HG03159 (cell line): ENCODE results near the gene TSPO2.

Source experiments
- ATAC-seq: cut with Tn5 transposase; IDR thresholded peaks from one replicate; pipeline ENCODE4 v1.9.1; 2021; ENCODE audit warnings: mild to moderate bottlenecking, moderate library complexity; ENCODE audit not compliant: unreplicated experiment

The TSPO2 gene

DNA sequence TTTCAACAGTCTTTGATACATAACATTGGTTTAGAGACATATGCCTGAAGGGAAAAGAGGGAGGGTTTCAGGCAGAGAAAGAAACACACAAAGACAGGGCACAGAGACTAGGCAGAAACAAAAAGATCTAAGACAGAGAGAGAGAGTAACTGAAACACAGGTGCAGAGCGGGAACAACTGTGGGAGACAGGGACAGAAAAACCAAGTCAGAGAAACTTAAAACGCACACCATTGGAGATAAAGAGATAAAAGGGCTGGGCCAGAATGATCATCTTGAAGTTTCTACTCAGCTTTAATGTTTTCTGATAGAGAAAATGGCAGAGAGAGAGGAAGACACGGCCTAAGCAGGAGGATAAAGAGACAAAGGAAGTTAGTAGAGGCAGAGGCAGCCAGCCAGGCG is 15.0 kb upstream of the TSPO2 start:
- no peak for ATAC-seq

DNA sequence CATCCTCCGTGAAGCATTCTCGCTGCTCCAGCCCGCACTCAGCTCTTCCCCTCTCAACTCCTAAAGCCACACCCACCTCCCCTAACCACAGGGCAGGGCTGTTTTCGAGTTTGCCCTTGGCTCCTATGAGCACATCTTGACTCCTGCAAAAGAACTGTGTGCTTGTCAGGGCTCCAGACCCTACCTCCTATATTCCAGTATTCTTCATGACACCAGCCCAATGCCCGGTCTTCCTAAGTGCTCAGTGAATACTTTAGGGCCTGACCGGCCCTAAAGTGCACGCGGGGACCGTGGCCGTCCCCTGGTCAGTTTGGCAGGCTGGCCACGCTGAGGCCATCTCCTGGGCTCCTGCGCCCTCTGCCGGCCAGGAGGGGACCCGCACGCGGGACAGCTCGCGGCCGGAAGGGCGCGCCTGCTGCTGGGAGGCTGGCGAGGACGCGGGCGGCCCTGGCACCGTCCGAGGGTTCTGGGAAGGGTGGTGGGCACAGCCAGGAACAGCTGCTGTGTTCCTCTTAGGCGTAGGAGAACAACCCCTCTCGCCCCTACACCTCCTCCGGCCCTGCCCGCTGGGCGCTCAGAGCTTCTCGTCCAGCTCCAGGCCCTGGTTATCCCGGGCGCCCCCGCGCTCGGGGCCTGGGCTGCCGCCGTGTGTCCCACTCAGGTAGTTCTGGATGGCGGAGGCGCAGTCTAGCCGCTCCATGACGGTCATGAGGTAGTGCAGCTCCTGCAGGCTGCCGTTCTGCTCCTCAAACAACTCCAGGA is 14.3 kb upstream of the TSPO2 start:
- peak; percentile 86 for ATAC-seq

DNA sequence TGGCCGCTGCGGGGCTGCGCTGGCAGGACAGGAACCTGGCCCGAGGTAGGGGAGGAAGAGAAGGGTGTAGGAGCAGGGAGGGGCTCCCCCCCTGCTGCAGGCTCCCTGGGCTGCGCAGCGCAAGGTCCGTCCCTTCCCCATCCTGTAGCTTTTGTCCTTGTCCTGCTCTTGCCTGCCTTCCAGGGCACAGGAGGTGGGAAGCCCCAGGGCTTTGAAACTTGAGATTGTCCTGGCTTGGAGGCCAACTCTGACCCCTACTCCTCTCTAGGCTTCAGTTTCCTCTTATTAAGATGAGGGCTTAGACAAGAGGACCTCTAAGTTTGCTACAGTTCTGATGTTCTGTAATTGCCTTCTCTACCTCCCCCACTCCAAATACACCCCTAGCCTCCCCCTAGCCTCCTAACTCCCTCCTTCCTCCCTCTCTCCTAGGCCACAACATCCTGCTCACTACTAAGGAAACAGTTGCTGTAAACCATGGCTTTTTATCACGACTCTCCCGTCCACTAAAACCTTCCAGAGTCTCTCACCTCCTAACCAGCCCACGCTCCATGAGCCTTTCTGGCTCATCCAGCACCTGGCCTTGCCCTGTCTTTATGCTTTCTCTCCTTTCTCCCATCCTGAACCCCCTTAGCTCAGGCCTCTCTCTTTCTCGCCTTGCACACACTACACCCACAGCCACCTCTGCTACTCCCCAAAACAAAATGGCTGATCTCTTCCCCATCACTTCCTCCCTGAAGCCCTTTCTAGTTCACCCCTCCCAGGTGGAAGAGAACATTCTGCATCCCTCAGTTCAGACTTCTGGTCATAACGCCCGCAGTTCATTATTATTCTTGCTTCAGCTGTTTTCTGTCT is 13.5 kb upstream of the TSPO2 start:
- ATAC-seq: peak; percentile 22

DNA sequence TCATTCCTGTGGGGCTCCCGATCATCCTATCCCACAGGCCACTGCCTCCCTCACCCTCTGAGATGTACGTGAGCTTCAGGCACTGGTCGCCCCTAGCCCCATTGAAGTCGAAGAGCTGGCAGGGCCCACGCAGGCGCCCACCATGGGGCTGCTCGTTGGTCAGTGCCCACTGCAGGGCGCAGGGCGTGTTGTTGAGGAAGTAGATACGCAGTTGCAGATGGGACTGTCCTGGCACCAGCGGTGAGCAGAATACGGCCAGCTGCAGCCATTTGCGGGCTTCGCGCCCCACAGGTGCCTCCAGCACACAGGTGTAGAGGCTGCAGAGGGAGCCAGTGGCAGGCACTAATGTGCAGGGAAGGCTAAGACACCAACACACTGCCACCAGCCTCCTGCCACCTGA is 9.4 kb upstream of the TSPO2 start:
- no peak for ATAC-seq

DNA sequence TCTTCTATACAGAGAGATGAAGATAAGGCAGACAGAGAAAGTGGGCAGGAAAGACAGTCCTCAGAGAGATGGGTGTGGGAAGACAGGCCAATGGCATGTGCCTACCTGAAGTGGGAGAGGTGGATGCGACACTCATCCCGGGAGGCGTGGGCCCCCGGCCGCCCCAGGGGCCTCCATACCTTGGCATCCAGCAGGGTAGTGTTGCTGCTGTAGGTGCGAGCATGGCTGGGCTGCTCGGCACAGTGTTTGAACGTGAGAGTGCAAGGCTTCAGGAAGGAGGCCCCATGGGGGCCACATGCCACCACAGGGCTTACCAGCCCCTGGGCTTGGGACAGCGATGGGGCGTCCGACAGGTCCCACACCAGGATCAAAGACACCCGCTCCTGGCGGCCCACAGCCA is 8.5 kb upstream of the TSPO2 start:
- ATAC-seq: no peak

DNA sequence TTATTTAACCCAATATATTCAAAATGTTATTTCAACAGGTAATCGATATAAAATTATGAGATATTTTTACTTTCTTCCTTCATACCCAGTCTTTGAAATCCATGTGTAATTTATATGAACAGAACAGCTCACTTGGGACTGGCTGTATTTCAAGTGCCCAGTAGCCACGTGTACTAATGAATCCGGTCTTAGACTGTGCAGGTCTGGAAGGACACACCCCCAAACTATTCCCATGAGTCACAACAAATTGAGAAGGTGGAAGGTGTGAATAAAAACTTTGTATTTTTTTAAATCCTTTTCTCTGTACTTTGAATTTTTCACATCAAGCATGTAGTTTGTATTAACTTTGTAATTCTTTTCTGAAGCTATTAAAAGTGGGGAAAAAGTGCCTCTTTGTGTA is 6.1 kb upstream of the TSPO2 start:
- ATAC-seq: no peak

DNA sequence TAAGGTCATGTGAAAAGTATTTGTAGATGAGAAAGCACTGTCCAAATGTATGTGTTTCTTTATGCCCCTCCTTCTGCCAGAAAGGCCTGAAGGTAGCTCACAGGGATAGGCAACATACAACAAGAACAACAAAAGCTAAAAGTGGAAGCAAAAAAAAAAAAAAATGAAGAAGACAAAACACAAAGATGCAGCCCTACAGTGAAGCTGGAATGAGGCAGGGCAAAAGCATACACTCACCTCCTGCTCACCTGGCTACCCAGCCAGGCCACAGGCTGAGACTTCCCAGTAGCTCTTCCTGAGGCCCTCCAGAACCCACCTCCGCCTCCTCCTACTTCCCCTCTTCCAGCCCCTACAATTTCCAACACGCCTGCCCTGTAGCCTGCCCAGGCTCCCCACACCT is 5.7 kb upstream of the TSPO2 start:
- no peak for ATAC-seq

DNA sequence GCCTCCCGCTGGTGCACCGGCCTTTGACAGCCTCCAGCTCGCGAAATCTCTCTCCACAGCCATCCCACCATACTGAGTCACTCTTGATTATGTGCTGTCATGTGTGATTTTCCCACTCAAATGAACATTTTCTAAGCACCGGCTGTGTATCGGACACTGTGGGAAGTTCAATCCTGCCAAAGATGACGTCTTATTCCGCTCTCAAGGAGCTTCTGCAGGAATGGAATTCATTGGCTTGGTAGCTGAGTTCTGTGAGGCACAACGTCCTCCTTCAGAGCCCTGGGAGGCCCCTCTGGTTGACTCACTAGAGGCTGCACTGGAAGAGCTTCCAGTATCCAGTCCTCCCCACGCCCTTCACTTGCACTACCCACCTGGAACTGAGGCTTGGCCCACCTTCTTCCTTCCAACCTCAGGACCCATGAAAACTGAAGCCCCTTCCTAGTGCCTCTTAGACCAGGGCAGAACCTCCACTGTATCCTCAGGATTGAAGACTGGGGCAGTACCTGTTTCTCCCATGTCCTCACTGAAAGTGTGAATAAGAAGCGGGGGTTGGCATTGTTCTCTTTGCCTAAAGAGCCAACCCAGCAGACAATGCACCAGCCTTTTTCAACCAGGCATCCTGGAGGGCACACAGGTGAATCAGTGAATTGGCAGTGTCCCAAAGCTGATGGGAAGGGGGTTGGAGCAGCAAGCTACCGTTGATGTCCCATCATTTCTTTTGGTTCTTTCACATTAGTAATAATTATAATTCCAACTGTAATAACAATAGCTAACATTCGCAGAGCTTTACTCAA is 5.0 kb upstream of the TSPO2 start:
- ATAC-seq: no peak

DNA sequence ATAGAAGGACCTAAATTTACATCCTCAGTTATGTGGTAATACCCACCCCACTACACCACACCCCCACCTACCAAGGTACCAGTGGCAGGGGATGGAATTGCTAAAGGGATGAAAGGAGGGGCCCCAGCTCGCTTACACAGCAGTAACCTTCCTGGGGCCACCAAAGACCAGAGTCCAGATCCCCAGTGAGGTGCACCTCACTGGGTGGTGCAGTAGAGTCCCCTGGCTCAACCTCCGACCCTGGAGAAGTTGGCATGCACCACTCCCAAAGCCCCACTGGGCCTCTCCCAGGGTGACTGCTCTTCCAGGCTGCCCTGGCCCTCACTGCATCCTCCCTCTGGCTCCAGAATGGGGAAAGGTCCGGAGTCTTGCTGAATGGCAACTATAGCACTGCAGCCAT is 4.1 kb upstream of the TSPO2 start:
- ATAC-seq: no peak

DNA sequence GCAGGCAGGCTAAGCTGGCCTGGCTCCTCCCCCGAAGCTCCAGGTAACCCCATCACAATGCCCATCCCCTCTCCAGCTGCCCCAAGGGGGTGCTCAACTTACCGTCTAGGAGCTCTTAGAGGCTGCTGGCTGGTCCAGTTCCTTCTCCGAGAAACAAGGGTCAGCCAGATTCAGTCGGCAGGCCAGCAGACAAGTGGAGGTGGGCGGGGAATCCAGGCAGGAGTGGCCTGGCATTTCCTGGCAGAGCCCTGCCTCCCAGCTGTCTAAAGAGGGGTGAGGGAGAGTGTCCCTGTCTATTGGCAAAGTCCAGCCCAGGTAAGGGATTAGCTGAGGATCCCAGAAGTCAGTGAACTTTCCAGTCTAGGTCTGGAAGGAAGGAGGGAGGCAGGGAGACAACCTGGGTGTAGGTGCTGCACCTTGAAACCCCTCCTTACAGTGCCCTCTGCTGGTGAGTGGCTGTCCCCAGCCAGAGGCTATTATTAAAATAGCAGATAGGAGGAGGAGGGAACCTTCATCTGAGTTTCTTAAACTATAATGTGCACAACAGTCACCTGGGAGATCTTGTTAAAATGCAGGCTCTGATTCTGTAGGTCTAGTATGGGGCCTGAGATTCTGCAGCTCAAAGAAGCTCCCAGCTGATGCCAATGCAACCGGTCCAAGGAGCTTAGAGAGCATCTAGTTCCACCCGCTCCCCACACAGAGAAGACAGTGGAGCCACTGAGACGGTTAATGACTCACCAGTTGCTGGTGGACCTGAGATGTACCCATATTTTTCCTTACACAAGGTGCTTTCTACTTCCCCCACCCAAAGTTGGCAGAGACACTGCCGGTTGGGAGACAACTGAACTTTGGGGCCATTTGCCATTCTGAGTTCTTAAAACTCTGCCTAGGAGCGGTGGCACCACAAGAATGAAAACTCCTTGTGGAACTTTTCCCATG is 2.9 kb upstream of the TSPO2 start, which contains the start of gene UNC5CL:
Gene UNC5CL, minus strand, starts transcription at position 162 of the 939 bp plus-strand sequence. CDS start 4,147 bp downstream, outside the sequence.
- ATAC-seq: peak; percentile 54

DNA sequence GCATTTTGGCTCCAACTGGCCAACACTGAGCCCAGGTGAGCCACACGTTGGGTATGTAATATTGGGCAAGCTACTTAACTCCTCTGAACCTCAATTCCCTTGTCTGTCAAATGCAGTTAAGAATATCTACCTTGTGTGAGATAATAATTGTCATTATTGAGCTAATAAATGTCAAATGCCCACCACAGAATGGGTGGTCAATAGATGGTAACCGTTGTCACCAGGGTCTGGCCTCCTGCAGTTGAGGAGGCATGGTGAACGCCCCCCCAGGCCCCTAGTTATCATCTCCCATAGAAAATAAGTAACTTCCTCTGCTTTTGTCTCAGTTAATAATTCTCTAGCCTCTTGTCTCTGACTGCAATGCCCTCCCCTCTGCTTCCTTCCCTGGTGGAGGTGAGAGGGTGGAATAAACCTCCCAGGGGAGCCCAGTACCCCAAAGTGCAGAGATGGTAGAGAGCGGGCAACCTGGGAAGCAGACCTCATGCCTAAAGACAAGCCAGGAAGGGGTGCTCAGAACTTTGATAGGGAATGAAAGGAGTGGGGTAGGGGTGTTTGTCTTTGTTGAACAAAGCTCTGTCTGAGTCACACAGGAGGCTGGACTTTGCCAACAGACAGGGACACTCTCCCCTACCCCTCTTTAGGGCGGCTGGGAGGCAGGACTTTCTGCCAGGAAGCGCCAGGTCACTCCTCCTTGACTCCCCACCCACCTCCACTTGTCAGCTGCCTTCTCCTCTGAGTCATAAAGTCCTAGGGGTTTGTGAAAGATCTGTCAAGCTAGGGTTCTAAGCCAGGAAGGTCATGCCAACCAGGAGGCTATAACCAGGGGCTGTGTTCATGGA is 1.9 kb upstream of the TSPO2 start:
- ATAC-seq: no peak

DNA sequence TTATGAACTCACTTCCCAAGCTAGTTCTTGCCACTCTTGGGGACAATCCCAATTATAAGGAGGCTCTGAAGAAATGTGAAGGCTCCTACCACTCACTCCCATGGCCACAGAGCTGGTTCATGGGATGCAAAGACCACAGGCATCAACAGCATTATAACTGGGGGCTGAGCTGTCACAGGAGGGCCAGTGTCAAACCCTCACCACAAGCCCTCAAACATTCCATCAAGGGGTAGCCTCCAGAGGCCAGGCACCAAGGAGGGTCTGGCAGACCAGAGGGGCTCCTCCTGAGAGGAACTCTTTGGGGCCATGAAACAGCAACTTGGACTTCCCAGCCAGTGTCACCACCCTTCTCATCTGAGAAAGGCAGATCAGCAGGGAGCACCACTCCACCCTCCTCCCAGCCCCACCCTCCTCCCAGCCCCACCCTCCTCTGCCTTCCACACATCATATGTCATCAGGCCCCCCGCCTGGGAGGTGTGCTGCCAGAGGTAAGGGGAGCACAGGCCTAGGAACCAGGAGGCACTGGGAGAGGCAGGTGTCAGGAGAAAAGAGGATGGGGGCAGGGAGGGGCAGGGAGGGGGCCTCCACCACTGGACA is 1.2 kb upstream of the TSPO2 start:
- no peak for ATAC-seq

DNA sequence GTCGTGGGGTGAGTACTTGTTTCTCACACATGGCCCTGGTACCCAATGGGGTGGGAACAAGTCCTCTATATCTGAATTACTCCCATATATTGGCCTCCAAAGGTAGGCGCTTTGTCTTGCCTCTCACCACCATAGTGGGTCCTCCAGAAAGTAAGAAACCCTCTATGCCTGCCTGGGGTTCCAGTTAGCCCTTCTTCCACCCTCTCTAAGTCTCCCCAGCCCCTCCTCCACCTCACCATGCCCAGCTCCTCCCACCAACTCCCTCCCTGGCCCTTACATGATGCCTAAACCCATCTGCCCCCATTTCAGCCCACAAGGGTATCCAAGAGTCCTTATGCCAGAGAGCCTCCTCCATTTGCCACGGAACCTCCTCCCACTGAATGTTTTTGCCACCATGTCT is 884 bp downstream of the TSPO2 start:
- ATAC-seq: no peak

DNA sequence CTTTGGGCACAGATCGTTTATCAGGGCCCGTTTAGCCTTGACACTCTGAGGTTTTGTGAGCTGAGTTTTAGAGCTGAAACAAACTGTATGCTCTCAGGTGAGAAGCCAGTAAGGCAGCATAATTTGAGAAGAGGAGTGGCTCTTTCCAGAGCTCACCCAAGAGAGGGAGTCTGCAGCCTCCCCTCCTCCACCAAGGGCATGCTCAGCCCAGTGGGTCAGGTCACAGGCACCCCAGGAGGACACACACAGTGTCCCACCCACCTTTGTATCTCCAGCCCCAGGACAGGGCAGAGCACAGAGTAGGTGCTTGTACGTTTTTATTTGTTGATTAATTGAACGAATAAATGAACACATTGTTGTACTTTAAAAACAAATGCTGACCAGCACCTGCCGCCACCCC is 3.4 kb downstream of the TSPO2 start:
- no peak for ATAC-seq

DNA sequence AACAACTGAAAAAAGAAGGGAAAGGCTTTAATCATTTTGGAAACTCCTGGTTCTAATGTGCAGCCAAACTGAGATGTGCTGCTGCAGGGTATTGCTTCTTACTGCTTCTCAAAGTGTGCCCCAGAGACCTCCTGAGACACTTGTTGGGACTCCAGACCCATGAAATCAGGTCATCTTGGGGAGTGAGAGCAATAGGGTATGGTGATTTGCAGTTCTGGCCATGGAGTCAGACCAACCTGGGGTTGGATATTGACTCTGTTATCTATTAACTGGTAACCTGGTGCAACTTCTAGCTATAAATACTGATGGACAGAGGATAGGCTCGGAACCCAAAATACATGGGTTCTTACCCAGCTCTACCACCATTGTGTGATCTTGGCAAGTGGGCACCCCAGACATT is 3.8 kb downstream of the TSPO2 start:
- ATAC-seq: no peak

DNA sequence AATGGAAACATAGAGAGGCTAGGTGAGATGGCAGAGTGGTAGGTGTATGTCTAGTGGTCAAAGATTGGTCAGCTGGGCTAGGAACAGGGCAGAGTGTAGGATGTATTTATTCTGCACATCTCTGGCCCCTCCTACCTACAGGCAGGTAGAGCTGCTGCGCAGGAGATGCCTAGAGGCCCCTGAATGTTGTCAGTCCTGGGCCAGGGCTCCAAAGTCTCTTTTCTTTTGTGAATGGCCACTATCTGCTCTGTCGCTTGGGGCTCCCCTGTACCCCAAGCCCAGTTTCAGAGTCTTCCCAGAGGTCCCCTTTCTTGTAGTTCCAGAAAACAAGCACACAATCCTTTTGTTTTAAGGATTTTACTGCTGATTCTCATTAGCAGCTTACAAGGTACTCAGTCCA is 5.0 kb downstream of the TSPO2 start:
- ATAC-seq: no peak

DNA sequence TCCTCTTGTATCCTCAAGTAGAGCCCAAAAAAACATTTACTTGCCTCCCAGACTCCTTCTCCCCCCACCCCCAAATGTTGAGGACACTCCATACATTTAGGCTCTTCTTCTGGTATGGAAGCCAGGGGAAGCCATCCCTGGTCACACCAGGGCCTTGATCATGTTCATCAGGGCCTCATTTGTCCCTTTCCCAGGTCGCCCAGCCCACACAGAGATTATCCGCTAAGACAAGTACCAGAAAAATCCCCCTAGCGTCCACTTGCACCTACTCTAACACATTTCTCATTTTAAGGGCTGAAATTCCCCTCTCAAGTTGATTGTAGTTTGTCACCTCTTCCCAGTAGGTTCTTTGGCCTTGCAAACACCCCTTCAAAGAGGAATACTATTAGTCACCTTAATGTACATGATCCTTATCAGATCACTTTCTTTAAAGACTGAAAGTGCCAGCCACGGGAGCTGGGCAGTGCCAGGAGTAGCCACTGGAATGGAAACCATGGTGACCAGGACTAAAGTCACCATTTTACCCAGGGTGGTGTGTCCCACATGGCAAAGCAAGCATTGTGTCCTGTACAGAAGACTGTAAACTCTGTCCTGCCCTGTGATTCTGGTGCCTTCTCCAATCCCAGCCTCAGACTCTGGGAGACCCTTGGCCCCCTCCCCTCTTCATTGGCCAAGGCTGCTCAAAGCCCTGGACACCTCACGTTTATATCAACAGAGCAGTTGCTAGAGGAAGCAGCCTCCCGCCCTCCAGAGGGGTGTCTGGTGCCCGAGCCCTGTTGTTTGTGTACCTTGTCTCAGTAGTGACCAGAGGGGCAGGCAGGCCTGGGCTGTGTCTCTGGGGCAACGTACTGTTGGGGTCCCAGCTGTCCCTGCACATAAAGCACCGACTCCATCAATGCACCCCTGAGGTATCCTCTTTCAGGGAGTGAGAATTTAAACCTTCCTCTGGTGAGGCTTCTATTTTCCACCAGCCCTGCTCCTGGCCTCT is 5.8 kb downstream of the TSPO2 start:
- ATAC-seq: no peak

DNA sequence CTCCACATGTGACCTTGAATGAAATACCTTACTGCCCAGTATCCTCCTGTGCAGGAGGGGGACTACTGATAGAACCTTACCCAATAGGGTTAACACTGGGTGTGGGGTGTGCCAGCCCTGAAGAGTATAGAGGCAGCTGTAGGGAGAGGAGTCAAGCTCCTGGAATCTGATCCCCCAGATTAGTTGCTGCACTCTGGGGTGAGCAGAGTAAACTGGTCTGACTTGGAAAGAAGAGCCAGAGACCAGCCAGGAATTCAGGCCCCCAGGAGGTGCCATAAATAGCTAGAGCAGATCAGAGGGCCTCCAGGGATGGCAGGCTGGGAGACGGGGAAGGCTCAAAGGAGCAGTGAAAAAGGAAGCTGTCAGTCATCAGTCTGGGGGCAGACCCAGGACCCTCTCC is 7.3 kb downstream of the TSPO2 start:
- no peak for ATAC-seq
